MCF 10A (cell line): ENCODE data around the gene SRPK3. TPM values are rescaled to one million over a fixed set of nuclear protein-coding genes. Genes with fewer than 3 reads are reported as not detected.

Experiments used
- BruUV-seq: library from RNA; stranded (reverse); fragments of 400-500 nt; replicated peaks from 2 replicates; lab custom pipeline; 2021; lab: Mats Ljungman, UMichigan
- CTCF ChIA-PET: fragments of 300-600 bp; sonication (Branson Sonifier 250); formaldehyde crosslinking; extraction: SDS; loops from one replicate; lab custom pipeline; 2021; ENCODE audit warnings: antibody characterized with exemption, inconsistent platforms; lab: Yijun Ruan, JAX
- POLR2A ChIA-PET: fragments of 300-600, 350-650 bp; sonication (Branson Sonifier 250); formaldehyde crosslinking; extraction: SDS; loops from one replicate; lab custom pipeline; 2020; ENCODE audit warnings: antibody characterized with exemption, inconsistent platforms; lab: Yijun Ruan, JAX
- DNase-seq: peaks from one replicate; pipeline ENCODE4 v3.0.0-alpha.2; 2018; ENCODE audit not compliant: unreplicated experiment
- H3K27ac Mint-ChIP-seq: one replicate; pipeline ENCODE4 v1.8.0; 2022; ENCODE audit warnings: mild to moderate bottlenecking, low read depth, mixed read lengths; ENCODE audit not compliant: unreplicated experiment
- H3K27me3 Mint-ChIP-seq: one replicate; pipeline ENCODE4 v1.8.0; 2022; ENCODE audit warnings: mixed read lengths; ENCODE audit not compliant: insufficient read depth, unreplicated experiment
- H3K36me3 Mint-ChIP-seq: one replicate; pipeline ENCODE4 v1.8.0; 2022; ENCODE audit warnings: mild to moderate bottlenecking, moderate library complexity, mixed read lengths; ENCODE audit not compliant: insufficient read depth, unreplicated experiment
- H3K4me1 Mint-ChIP-seq: one replicate; pipeline ENCODE4 v1.8.0; 2022; ENCODE audit warnings: mixed read lengths; ENCODE audit not compliant: insufficient read depth, unreplicated experiment
- H3K4me3 Mint-ChIP-seq: one replicate; pipeline ENCODE4 v1.8.0; 2022; ENCODE audit warnings: mild to moderate bottlenecking, moderate library complexity, mixed read lengths; ENCODE audit not compliant: unreplicated experiment
- H3K9me3 Mint-ChIP-seq: one replicate; pipeline ENCODE4 v1.8.0; 2022; ENCODE audit warnings: mixed read lengths; ENCODE audit not compliant: unreplicated experiment
- intact Hi-C: fragments of 100-400 bp; cut with micrococcal nuclease; formaldehyde crosslinking; loops from 2 replicates; pipeline ENCODE4 v1.14.1; 2022
- total RNA-seq: library from RNA; stranded (reverse); gene quantifications from 2 replicates; pipeline ENCODE4 v1.2.3, GENCODE V29; 2022
- TF ChIP-seq, protein P1 (sequence below): fragments of 200-600 bp; IDR thresholded peaks from one replicate; pipeline ENCODE4 v1.8.0; 2022; ENCODE audit warnings: antibody characterized with exemption, mild to moderate bottlenecking; ENCODE audit not compliant: unreplicated experiment

Gene SRPK3
- total RNA-seq, 1 experiment from 2014 or later: not detected

DNA sequence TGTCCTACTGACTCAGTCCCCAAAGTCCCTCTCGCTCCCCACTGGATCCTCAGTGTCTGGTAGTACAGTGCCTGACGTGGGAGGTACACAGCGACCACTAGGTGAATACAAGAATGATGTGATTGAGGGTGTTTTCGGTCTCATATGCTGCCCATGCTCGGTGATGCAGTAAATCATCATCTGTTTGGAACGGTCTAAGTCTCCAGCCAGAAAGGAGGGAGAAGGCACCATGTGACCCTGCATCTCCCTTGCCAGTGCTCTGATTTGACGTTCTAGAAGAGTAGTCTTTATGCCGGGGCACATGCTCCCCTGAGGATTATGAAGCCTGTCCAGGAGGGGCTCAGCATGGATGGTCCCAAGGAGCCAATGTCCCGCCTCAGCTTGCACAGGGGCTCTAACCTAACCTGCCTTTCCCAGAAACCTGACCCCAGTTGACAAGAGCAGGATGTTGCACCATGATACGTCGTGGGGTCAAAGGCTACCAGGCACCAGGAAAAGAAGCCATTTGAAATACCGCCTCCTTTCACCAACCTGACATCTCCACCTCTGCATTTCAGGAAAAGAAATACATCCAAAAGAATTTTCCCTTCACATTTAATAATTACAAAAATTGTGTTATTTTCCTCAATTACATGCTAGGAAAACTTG, 30.6 kb upstream of the SRPK3 start:
- Mint-ChIP-seq H3K36me3 (peaks cover 2% of the 10 kb centered on the region), H3K27ac (no peak overlapping the region), H3K9me3 (peaks cover 17% of the 10 kb centered on the region), H3K4me3 (no peak overlapping the region), H3K4me1 (no peaks in the 10 kb centered on the region), H3K27me3 (peaks cover 33% of the 10 kb centered on the region)
- ChIA-PET POLR2A (no interaction called here), CTCF (no interaction called here)
- BruUV-seq: no TSS peak
- no peak for DNase-seq
- TF ChIP-seq, protein P1, sequence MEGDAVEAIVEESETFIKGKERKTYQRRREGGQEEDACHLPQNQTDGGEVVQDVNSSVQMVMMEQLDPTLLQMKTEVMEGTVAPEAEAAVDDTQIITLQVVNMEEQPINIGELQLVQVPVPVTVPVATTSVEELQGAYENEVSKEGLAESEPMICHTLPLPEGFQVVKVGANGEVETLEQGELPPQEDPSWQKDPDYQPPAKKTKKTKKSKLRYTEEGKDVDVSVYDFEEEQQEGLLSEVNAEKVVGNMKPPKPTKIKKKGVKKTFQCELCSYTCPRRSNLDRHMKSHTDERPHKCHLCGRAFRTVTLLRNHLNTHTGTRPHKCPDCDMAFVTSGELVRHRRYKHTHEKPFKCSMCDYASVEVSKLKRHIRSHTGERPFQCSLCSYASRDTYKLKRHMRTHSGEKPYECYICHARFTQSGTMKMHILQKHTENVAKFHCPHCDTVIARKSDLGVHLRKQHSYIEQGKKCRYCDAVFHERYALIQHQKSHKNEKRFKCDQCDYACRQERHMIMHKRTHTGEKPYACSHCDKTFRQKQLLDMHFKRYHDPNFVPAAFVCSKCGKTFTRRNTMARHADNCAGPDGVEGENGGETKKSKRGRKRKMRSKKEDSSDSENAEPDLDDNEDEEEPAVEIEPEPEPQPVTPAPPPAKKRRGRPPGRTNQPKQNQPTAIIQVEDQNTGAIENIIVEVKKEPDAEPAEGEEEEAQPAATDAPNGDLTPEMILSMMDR: no peak
- intact Hi-C loops: no loop called here

GRCh38 chrX:153755136-153755535, 25.7 kb upstream of the SRPK3 start:
- no TSS peak for BruUV-seq
- Mint-ChIP-seq H3K27me3 (peaks cover 4% of the 10 kb centered on the region), H3K4me3 (no peak overlapping the region), H3K27ac (no peak overlapping the region), H3K4me1 (no peaks in the 10 kb centered on the region), H3K9me3 (peaks cover 1% of the 10 kb centered on the region), H3K36me3 (no peaks in the 10 kb centered on the region)
- ChIA-PET POLR2A (interaction anchor here (0.6 kb wide), 1 partner anchor 563 kb away, joined by 3 read pairs; no protein-coding TSS in a partner anchor), CTCF (interaction anchor here (0.5 to 1.0 kb wide), 6 partner anchors 8 to 595 kb away, joined by 3 to 6 read pairs (median 3); partner anchors contain the start of gene NAA10)
- intact Hi-C loops: no loop called here
- DNase-seq: no peak
- TF ChIP-seq, protein P1: no peak

GRCh38 chrX:153761863-153762262, 19.0 kb upstream of the SRPK3 start:
- intact Hi-C loops: loop anchor here (5.0 kb wide), 1 partner anchor 770 kb away; no protein-coding TSS in a partner anchor

DNA sequence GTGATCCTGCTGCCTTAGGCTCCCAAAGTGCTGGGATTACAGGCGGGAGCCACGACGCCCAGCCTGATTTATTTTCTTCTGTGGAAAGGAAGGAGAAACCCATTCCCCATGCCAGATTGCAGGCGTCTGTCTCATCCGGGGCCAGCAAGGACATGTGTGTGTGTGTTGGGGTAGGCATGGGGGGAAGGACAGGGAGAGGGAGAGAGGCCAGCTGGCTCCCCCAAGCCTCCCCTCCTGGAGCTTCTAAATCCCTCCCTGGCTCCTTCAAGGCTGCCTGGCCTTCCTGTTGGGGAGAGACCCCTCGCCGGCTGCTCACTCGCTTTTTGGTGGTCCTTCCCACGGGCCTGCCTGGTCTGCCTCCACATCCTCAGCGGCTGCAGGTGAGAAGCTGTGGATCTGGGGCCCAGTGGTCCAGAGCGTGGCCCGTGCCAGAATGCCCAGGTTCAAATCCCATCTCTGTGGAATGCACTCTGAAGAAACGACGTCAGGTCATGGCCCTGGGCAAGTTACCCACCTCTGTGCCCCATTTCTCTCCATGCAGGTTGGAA, 18.1 kb upstream of the SRPK3 start:
- no peak for DNase-seq
- TF ChIP-seq, protein P1: no peak
- Mint-ChIP-seq H3K4me1 (peaks cover 6% of the 10 kb centered on the region), H3K27me3 (no peaks in the 10 kb centered on the region), H3K36me3 (no peaks in the 10 kb centered on the region), H3K4me3 (no peak overlapping the region), H3K9me3 (no peaks in the 10 kb centered on the region), H3K27ac (no peak overlapping the region)
- CTCF ChIA-PET: interaction anchor here (0.6 to 6.6 kb wide), 16 partner anchors 15 to 857 kb away, joined by 3 to 51 read pairs (median 3); partner anchors contain the start of gene ATP2B3
- POLR2A ChIA-PET: interaction anchor here (0.6 to 1.5 kb wide), 4 partner anchors 54 to 410 kb away, joined by 3 to 8 read pairs (median 4); no protein-coding TSS in a partner anchor
- no TSS peak for BruUV-seq
- intact Hi-C loops: loop anchor here (5.0 kb wide), 1 partner anchor 770 kb away; no protein-coding TSS in a partner anchor

More at GRCh38 chrX:153761863-153762262, 19.0 kb upstream of the SRPK3 start:
- POLR2A ChIA-PET: no interaction called here
- no peaks in the 10 kb centered on the region for H3K27me3 Mint-ChIP-seq
- no peaks in the 10 kb centered on the region for H3K9me3 Mint-ChIP-seq
- no peak overlapping the region for H3K4me3 Mint-ChIP-seq
- TF ChIP-seq, protein P1: no peak
- BruUV-seq: no TSS peak
- CTCF ChIA-PET: interaction anchor here (0.9 to 6.6 kb wide), 3 partner anchors 122 to 206 kb away, joined by 3 to 51 read pairs (median 9); no protein-coding TSS in a partner anchor
- peaks cover 6% of the 10 kb centered on the region for H3K4me1 Mint-ChIP-seq
- H3K27ac Mint-ChIP-seq: no peak overlapping the region
- DNase-seq: no peak
- no peaks in the 10 kb centered on the region for H3K36me3 Mint-ChIP-seq
